Right lobe of liver (tissue), 6 donors: ENCODE results near the gene WDR62. TPM values are rescaled to one million over a fixed set of nuclear protein-coding genes. Genes with fewer than 3 reads are reported as not detected.
A peak's percentile ranks its signal among the peaks of the same experiment; 100 is the strongest.

Experiments used
- ATAC-seq, 4 donors: fragments of 200-7000 bp; cut with Tn5 transposase; one replicate each; pipeline ENCODE4 v1.9.1; 2020; ENCODE audit warnings: mild to moderate bottlenecking in 4 of 4, moderate library complexity in 4 of 4
- DNase-seq, 3 donors: peaks; one replicate each; pipeline ENCODE4 v3.0.0-alpha.2; 2020
- H3K27ac ChIP-seq, 3 donors: fragments of 200-600 bp; one replicate each; pipeline ENCODE4 v1.8.0; 2022
- H3K27me3 ChIP-seq, 2 donors: fragments of 200-600 bp; one replicate each; pipeline ENCODE4 v1.8.0; 2022
- H3K36me3 ChIP-seq, 4 donors: fragments of 200-600 bp; sonication (generic) in 1 of 4; one replicate each; pipeline versions ENCODE4 v1.5.1 to v1.8.0; 2017 to 2022; ENCODE audit warnings: control low read depth in 1 of 4
- H3K4me1 ChIP-seq, 4 donors: fragments of 200-600 bp; sonication (generic) in 1 of 4; one replicate each; pipeline versions ENCODE4 v1.5.1 to v1.8.0; 2017 to 2022; ENCODE audit warnings: control low read depth in 1 of 4
- H3K4me3 ChIP-seq, 3 donors: fragments of 200-600 bp; one replicate each; pipeline ENCODE4 v1.8.0; 2022
- H3K9me3 ChIP-seq, 4 donors: fragments of 200-600 bp; sonication (generic) in 1 of 4; one replicate each; pipeline versions ENCODE4 v1.5.1 to v1.8.0; 2017 to 2022; ENCODE audit warnings: control low read depth in 1 of 4
- POLR2A ChIP-seq: fragments of 450-650 bp; IDR thresholded peaks from one replicate; pipeline ENCODE4 v1.6.1; 2017; ENCODE audit warnings: antibody characterized with exemption, mild to moderate bottlenecking
- WGBS: methylation state at CpG from one replicate; pipeline ENCODE4 v1.1.6; 2018; ENCODE audit warnings: low coverage, low lambda C conversion rate; ENCODE audit not compliant: insufficient coverage; ENCODE audit errors: missing lambda C conversion rate; 5-methylcytosine and 5-hydroxymethylcytosine counted together
- intact Hi-C, 2 donors: fragments of 100-400 bp; cut with DNase I; formaldehyde crosslinking; loops; one replicate each; pipeline versions ENCODE4 v1.11.2 to v1.14.1; 2022
- total RNA-seq, 6 experiments: library from RNA; depleted of rRNA in 2 of 6; stranded (reverse); fragments of >200 nt in 2 of 6; fragmentation: NEBNext Ultra II Directional in 3 of 6; extraction: Animal tissue kit (Norgen Biotek cat#: 25700) in 3 of 6; gene quantifications; one replicate each; pipeline versions ENCODE4 v1.1.0 to v1.2.4, GENCODE V29; 2016 to 2023
- TF ChIP-seq, protein P1 (sequence below), 4 donors: fragments of 200-600 bp in 3 of 4; fragments of 450-650 bp in 1 of 4; IDR thresholded peaks; one replicate each; pipeline versions ENCODE4 v1.5.1 to v1.8.0; 2016 to 2022; ENCODE audit warnings: antibody characterized with exemption in 4 of 4, mild to moderate bottlenecking in 2 of 4
- donor health status: DM: no; HTN: yes; CAD: no.
- donor health status: DM: no; HTN: no; CAD: no.
- donor health status: DM: no; HTN: no; CAD: no.
- donor health status: DM: no; HTN: yes; CAD: no.
- donor health status: DM: no; HTN: yes; CAD: no.

The WDR62 gene
- total RNA-seq, 6 experiments from 2014 or later = 0.20 to 1.6 (median 0.58) TPM

- Histone ChIP-seq H3K4me1 (peaks cover 0 to 5% (median 0%) of the 10 kb centered on the region in 4 donors), H3K4me3 (no peak overlapping the region), H3K27ac (no peak overlapping the region), H3K36me3 (no peaks in the 10 kb centered on the region), H3K27me3 (no peaks in the 10 kb centered on the region), H3K9me3 (no peaks in the 10 kb centered on the region)
- 100% methylated on average over 5 of the region's 13 CpGs for WGBS
- TF ChIP-seq POLR2A = no peak
- TF ChIP-seq, protein P1, sequence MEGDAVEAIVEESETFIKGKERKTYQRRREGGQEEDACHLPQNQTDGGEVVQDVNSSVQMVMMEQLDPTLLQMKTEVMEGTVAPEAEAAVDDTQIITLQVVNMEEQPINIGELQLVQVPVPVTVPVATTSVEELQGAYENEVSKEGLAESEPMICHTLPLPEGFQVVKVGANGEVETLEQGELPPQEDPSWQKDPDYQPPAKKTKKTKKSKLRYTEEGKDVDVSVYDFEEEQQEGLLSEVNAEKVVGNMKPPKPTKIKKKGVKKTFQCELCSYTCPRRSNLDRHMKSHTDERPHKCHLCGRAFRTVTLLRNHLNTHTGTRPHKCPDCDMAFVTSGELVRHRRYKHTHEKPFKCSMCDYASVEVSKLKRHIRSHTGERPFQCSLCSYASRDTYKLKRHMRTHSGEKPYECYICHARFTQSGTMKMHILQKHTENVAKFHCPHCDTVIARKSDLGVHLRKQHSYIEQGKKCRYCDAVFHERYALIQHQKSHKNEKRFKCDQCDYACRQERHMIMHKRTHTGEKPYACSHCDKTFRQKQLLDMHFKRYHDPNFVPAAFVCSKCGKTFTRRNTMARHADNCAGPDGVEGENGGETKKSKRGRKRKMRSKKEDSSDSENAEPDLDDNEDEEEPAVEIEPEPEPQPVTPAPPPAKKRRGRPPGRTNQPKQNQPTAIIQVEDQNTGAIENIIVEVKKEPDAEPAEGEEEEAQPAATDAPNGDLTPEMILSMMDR (IDR thresholded peaks at IDR 0.05) = no peak
- intact Hi-C loops = no loop called here
- DNase-seq = no peak
- ATAC-seq = no peak
Measured at GRCh38 chr19:36082916-36083315, 28.2 kb downstream of the WDR62 start.

DNA sequence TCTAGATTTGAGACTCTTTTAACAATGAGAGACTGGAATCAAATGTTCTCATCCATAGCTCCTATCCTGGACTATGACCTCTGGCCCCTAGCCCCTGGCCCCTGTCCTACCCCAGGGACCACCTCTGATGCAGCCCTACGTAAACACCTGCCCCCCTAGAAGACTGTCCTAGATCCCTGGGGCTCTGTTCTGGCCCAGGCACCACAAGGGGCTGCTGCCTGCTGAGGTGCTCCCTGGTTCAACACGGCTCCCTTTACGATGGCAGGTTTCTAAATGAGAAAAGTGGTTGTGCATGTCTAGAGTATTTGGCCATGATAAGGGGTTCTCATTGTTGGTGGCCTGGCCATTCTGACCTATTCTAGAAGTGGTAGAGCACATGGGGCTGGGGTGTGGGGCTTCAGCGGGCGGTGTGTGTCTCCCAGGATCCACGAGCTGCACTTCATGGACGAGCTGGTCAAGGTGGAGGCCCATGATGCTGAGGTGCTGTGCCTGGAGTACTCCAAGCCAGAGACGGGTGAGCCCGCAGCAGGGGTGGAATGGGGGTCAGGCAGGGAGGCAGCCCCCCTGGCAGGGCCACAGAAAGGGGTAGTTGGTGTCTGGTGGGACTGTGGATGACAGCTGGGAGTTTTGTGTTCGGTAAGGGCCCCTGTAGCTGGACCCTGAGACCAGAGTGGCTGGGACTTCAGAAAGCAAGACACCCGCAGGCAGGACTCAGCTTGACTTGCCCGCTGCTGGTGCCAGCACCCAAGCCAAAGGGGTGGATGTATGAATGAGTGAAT is 29.7 kb downstream of the WDR62 start:
- Histone ChIP-seq H3K27ac (no peak overlapping the region), H3K9me3 (no peaks in the 10 kb centered on the region), H3K4me1 (peaks cover 0 to 2% (median 0%) of the 10 kb centered on the region in 4 donors), H3K27me3 (no peaks in the 10 kb centered on the region), H3K36me3 (no peaks in the 10 kb centered on the region), H3K4me3 (no peak overlapping the region)
- intact Hi-C loops = no loop called here
- DNase-seq = no peak
- WGBS = 94% methylated on average over 10 of the region's 12 CpGs
- no peak for ATAC-seq
- TF ChIP-seq, protein P1 (IDR thresholded peaks at IDR 0.05) = no peak
- no peak for TF ChIP-seq POLR2A

- Histone ChIP-seq H3K27me3 (no peaks in the 10 kb centered on the region), H3K4me1 (no peaks in the 10 kb centered on the region), H3K9me3 (no peaks in the 10 kb centered on the region), H3K36me3 (no peaks in the 10 kb centered on the region), H3K27ac (no peak overlapping the region), H3K4me3 (no peak overlapping the region)
- ATAC-seq = no peak
- WGBS = 80% methylated on average over 2 of the region's 9 CpGs
- no peak for TF ChIP-seq POLR2A
- TF ChIP-seq, protein P1 (IDR thresholded peaks at IDR 0.05) = no peak
- intact Hi-C loops = no loop called here
- peak in 1 of 3 donors; percentile 22 for DNase-seq
Measured at GRCh38 chr19:36086326-36086725, 31.6 kb downstream of the WDR62 start.

DNA sequence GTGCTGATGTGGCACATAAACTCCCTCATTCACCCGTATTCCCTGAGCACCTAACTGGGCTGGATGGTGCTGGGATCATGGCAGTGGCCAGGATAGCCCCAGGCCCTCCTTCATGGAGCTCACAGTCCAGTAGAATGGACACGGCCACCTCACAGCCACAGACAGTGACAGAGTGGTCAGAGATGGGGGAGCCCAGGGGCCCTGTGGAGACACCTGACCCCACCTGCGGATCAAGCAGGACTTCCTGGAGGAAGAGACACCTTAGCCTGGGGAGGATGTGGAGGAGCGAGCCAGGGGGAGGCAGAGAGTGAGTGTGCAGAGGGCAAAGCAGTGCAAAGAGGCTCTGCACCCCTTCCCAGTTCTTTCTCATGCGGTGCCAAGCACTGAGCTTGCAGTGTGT is 35.1 kb downstream of the WDR62 start:
- no peak overlapping the region for H3K27ac ChIP-seq
- no peak overlapping the region for H3K4me3 ChIP-seq
- intact Hi-C loops = no loop called here
- no peaks in the 10 kb centered on the region for H3K27me3 ChIP-seq
- no peaks in the 10 kb centered on the region for H3K36me3 ChIP-seq
- no peak for DNase-seq
- TF ChIP-seq, protein P1 (IDR thresholded peaks at IDR 0.05) = no peak
- no peak for TF ChIP-seq POLR2A
- peak in 1 of 4 donors; percentile 9 for ATAC-seq
- H3K9me3 ChIP-seq = no peaks in the 10 kb centered on the region
- H3K4me1 ChIP-seq = no peaks in the 10 kb centered on the region
- 93% methylated on average over 3 of the region's 5 CpGs for WGBS
